ENCODE results near the gene IGLL5. TPM values are rescaled to one million over a fixed set of nuclear protein-coding genes. Genes with fewer than 3 reads are reported as not detected.

Gene IGLL5
- total and polyA plus RNA-seq, 2 donors (not counting 3 experiments of a cell fraction or from before 2014, with no cell fraction given), result not detected

DNA sequence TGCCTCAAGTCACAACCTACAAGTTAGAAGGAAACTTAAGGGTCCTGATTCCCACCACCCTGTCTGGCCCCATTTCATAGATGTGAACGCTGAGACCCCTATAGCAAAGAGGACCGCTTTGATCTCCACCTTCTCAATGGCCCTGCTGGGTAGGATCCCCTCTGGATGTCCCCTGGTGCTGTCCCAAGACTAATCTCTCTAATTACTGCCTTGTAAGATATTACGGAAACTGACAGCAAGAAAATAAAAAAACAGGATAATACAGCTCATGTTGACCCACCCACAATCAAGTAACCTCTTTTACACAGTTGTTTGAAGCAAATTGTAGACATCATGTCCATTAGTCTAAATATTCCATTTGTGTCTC, 20.9 kb downstream of the IGLL5 start:
- dilution Hi-C loops (cut with MboI; ENCODE audit: extremely low pct_ligation_motif_present, low sequenced_read_pairs) (no loop called here), intact Hi-C loops (cut with micrococcal nuclease) (no loop called here)
- CTCF ChIA-PET, result no interaction called here
- Histone ChIP-seq H2AFZ (ENCODE audit: low read depth, low read length) (no peak overlapping the region), H4K20me1 (replicated peaks; ENCODE audit: control insufficient read depth, extremely low read depth, insufficient read depth, low read length) (no peaks in the 10 kb centered on the region), H3K27ac (ENCODE audit: insufficient read depth, low read depth, low read length) (no peak overlapping the region), H3K9me1 (replicated peaks; ENCODE audit: control insufficient read depth, extremely low read depth, insufficient read depth, low read length) (no peaks in the 10 kb centered on the region), H3K79me2 (ENCODE audit: control insufficient read depth, insufficient read depth, low read length) (no peaks in the 10 kb centered on the region), H3K4me3 (replicated peaks in 1 of 3; ENCODE audit: insufficient read depth in 1 of 3, low read depth in 1 of 3, low read length in 3 of 3) (no peak overlapping the region), H3K36me3 (ENCODE audit: control insufficient read depth in 2 of 2, extremely low read depth in 1 of 2, insufficient read depth in 2 of 2, low read length in 2 of 2) (no peaks in the 10 kb centered on the region), H3K9me3 (replicated peaks; ENCODE audit: control insufficient read depth, insufficient read depth, low read length) (no peaks in the 10 kb centered on the region), H3K27me3 (ENCODE audit: control insufficient read depth in 2 of 2, insufficient read depth in 2 of 2, low read length in 2 of 2) (peaks cover 0 to 2% of the 10 kb centered on the region in 2 experiments), H3K4me2 (ENCODE audit: insufficient read depth, low read length) (no peak overlapping the region), H3K9ac (replicated peaks; ENCODE audit: extremely low read depth, insufficient read depth, low read length) (no peak overlapping the region), H3K4me1 (ENCODE audit: control insufficient read depth, extremely low read depth, insufficient read depth, low read length) (no peaks in the 10 kb centered on the region)
- no peak for TF ChIP-seq MYC (IDR thresholded peaks at IDR 0.05; ENCODE audit: low read depth, low read length)
- TF ChIP-seq, protein P1, sequence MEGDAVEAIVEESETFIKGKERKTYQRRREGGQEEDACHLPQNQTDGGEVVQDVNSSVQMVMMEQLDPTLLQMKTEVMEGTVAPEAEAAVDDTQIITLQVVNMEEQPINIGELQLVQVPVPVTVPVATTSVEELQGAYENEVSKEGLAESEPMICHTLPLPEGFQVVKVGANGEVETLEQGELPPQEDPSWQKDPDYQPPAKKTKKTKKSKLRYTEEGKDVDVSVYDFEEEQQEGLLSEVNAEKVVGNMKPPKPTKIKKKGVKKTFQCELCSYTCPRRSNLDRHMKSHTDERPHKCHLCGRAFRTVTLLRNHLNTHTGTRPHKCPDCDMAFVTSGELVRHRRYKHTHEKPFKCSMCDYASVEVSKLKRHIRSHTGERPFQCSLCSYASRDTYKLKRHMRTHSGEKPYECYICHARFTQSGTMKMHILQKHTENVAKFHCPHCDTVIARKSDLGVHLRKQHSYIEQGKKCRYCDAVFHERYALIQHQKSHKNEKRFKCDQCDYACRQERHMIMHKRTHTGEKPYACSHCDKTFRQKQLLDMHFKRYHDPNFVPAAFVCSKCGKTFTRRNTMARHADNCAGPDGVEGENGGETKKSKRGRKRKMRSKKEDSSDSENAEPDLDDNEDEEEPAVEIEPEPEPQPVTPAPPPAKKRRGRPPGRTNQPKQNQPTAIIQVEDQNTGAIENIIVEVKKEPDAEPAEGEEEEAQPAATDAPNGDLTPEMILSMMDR (IDR thresholded peaks at IDR 0.05; ENCODE audit: extremely low read depth in 1 of 2, insufficient read depth in 1 of 2, low read depth in 1 of 2, low read length in 2 of 2), result no peak
- TF ChIP-seq POLR2A (IDR thresholded peaks at IDR 0.05; ENCODE audit: low read depth, low read length), result no peak
- no peak for TF ChIP-seq FOS (IDR thresholded peaks at IDR 0.05; ENCODE audit: borderline replicate concordance, insufficient read depth, low read length)
- TF ChIP-seq EZH2 (IDR thresholded peaks at IDR 0.05; ENCODE audit: borderline replicate concordance, low read depth, low read length, severe bottlenecking), result no peak
- no peak for TF ChIP-seq MAX (IDR thresholded peaks at IDR 0.05; ENCODE audit: insufficient read depth, insufficient read length)
- TF ChIP-seq JUN (IDR thresholded peaks at IDR 0.05; ENCODE audit: borderline replicate concordance, insufficient read depth, insufficient read length, low read depth), result no peak
- no peak for TF ChIP-seq GATA2 (IDR thresholded peaks at IDR 0.05; ENCODE audit: insufficient read depth, insufficient read length, low read depth, low read length)
- no peak for FAIRE-seq
- no TSS peak for BruUV-seq (replicated peaks)
- no peak for DNase-seq (ENCODE audit: low read depth, low spot score)
- POLR2A ChIA-PET, result no interaction called here

Data from endothelial cell of umbilical vein (primary cell).